Testis (tissue), 2 donors: ENCODE measurements around the gene KCNJ10.

Experiments
- POLR2A ChIP-seq: fragments of 450-650 bp; IDR thresholded peaks from one replicate; pipeline ENCODE4 v1.6.1; 2017; ENCODE audit warnings: antibody characterized with exemption, mild to moderate bottlenecking, moderate library complexity
- TF ChIP-seq, protein P1 (sequence below), 3 experiments: fragments of 450-650 bp in 2 of 3; fragments of 200-600 bp in 1 of 3; sonication (generic) in 1 of 3; IDR thresholded peaks; one replicate each; pipeline ENCODE4 v1.5.1; 2016 to 2019; ENCODE audit warnings: antibody characterized with exemption in 3 of 3, mild to moderate bottlenecking in 2 of 3, moderate library complexity in 1 of 3

DNA sequence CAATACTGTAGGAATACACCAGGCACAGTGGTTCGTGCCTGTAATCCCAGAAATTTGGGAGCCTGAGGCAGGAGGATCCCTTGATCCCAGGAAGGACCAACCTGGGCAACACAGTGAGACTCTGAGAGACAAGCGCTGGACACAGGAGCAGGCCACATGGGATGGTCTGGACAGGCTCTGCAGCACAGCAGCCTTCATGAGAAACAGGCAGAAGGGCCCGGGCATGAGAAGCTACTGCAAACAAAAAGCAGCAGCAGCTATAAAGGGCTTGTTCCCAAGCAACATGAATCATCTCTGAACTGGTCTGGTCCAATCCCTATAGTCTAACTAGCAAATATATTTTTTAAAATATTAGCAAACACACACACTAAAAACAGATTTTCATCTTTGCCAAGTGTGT is 80.4 kb downstream of the KCNJ10 start:
- TF ChIP-seq, protein P1, sequence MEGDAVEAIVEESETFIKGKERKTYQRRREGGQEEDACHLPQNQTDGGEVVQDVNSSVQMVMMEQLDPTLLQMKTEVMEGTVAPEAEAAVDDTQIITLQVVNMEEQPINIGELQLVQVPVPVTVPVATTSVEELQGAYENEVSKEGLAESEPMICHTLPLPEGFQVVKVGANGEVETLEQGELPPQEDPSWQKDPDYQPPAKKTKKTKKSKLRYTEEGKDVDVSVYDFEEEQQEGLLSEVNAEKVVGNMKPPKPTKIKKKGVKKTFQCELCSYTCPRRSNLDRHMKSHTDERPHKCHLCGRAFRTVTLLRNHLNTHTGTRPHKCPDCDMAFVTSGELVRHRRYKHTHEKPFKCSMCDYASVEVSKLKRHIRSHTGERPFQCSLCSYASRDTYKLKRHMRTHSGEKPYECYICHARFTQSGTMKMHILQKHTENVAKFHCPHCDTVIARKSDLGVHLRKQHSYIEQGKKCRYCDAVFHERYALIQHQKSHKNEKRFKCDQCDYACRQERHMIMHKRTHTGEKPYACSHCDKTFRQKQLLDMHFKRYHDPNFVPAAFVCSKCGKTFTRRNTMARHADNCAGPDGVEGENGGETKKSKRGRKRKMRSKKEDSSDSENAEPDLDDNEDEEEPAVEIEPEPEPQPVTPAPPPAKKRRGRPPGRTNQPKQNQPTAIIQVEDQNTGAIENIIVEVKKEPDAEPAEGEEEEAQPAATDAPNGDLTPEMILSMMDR (IDR thresholded peaks at IDR 0.05), result no peak
- TF ChIP-seq POLR2A, result no peak
